Activated T-cell treated with anti-CD3 and anti-CD28 coated beads, Interleukin-2, amount 50 U/mL, for 72 hours (primary cell): ENCODE results near the gene NAP1L4. TPM values are rescaled to one million over a fixed set of nuclear protein-coding genes. Genes with fewer than 3 reads are reported as not detected.

ENCODE experiments used
- ATAC-seq, 2 donors: fragments of 150-1000 bp; cut with Tn5 transposase; replicated peaks in 1 of 2; 2 replicates each; pipeline ENCODE4 v1.10.0; 2021; ENCODE audit warnings: moderate library complexity in 2 of 2, mild to moderate bottlenecking in 1 of 2
- DNase-seq, 2 donors: peaks; one replicate each; pipeline ENCODE4 v3.0.0; 2021 to 2022; ENCODE audit warnings: mixed read lengths in 1 of 2
- H3K27ac Mint-ChIP-seq: one replicate; pipeline ENCODE4 v1.8.0; 2022; ENCODE audit warnings: mild to moderate bottlenecking, moderate library complexity, mixed read lengths
- H3K27me3 Mint-ChIP-seq: one replicate; pipeline ENCODE4 v1.8.0; 2022; ENCODE audit warnings: low read depth, mixed read lengths
- H3K36me3 Mint-ChIP-seq, 2 donors: one replicate each; pipeline ENCODE4 v1.8.0; 2022; ENCODE audit warnings: mixed read lengths in 2 of 2, mild to moderate bottlenecking in 1 of 2; ENCODE audit not compliant: insufficient read depth in 2 of 2
- H3K4me1 Mint-ChIP-seq: one replicate; pipeline ENCODE4 v1.8.0; 2022; ENCODE audit warnings: low read depth, mixed read lengths
- H3K4me3 Mint-ChIP-seq, 2 donors: one replicate each; pipeline ENCODE4 v1.8.0; 2022; ENCODE audit warnings: mild to moderate bottlenecking in 2 of 2, mixed read lengths in 2 of 2, moderate library complexity in 2 of 2
- H3K9me3 Mint-ChIP-seq, 2 donors: one replicate each; pipeline ENCODE4 v1.8.0; 2022; ENCODE audit warnings: mixed read lengths in 2 of 2
- total RNA-seq, 2 donors: library from RNA; stranded (reverse); gene quantifications; one replicate each; pipeline ENCODE4 v1.2.3, GENCODE V29; 2022

Gene NAP1L4
- total RNA-seq, 2 donors from 2014 or later: 421 to 504 TPM

- Mint-ChIP-seq H3K27ac (no peak overlapping the region), H3K36me3 (peaks cover 27 to 49% of the 10 kb centered on the region in 2 donors), H3K27me3 (no peaks in the 10 kb centered on the region), H3K4me3 (no peak overlapping the region), H3K9me3 (no peaks in the 10 kb centered on the region), H3K4me1 (peaks cover 38% of the 10 kb centered on the region)
- peak in 1 of 2 donors; percentile 37 for DNase-seq
- peak; percentile 58 to 61 for ATAC-seq
These were observed 14.6 kb upstream of the NAP1L4 start for GRCh38 chr11:3006505-3007260.

GRCh38 chr11:3004481-3004880 is 12.4 kb upstream of the NAP1L4 start:
- Mint-ChIP-seq H3K27ac (peak overlapping the region; percentile 41), H3K9me3 (no peaks in the 10 kb centered on the region), H3K27me3 (no peaks in the 10 kb centered on the region), H3K36me3 (peaks cover 28 to 52% of the 10 kb centered on the region in 2 donors), H3K4me3 (no peak overlapping the region), H3K4me1 (peaks cover 22% of the 10 kb centered on the region)
- DNase-seq: no peak
- no peak for ATAC-seq

GRCh38 chr11:3003396-3004231 is 11.5 kb upstream of the NAP1L4 start:
- H3K27ac Mint-ChIP-seq: no peak overlapping the region
- no peak for ATAC-seq

GRCh38 chr11:3002871-3003270 is 10.7 kb upstream of the NAP1L4 start:
- Mint-ChIP-seq H3K4me3 (no peak overlapping the region), H3K36me3 (peaks cover 22 to 43% of the 10 kb centered on the region in 2 donors), H3K27ac (no peak overlapping the region), H3K4me1 (peaks cover 10% of the 10 kb centered on the region), H3K27me3 (no peaks in the 10 kb centered on the region), H3K9me3 (no peaks in the 10 kb centered on the region)
- DNase-seq (no peak), ATAC-seq (no peak)

More at GRCh38 chr11:3003396-3004231, 11.5 kb upstream of the NAP1L4 start:
- DNase-seq: no peak
- peaks cover 16% of the 10 kb centered on the region for H3K4me1 Mint-ChIP-seq
- H3K4me3 Mint-ChIP-seq: no peak overlapping the region
- peaks cover 23 to 47% of the 10 kb centered on the region in 2 donors for H3K36me3 Mint-ChIP-seq
- H3K9me3 Mint-ChIP-seq: no peaks in the 10 kb centered on the region
- H3K27me3 Mint-ChIP-seq: no peaks in the 10 kb centered on the region

- no peak for DNase-seq
- no peaks in the 10 kb centered on the region for H3K27me3 Mint-ChIP-seq
- no peak overlapping the region for H3K27ac Mint-ChIP-seq
These were observed 10.3 kb upstream of the NAP1L4 start for GRCh38 chr11:3002351-3002861.

GRCh38 chr11:3001496-3001895 is 9.4 kb upstream of the NAP1L4 start:
- H3K4me3 Mint-ChIP-seq: no peak overlapping the region
- ATAC-seq: no peak
- H3K36me3 Mint-ChIP-seq: peaks cover 22 to 39% of the 10 kb centered on the region in 2 donors
- H3K4me1 Mint-ChIP-seq: peaks cover 5% of the 10 kb centered on the region
- no peak for DNase-seq
- no peaks in the 10 kb centered on the region for H3K27me3 Mint-ChIP-seq
- no peak overlapping the region for H3K27ac Mint-ChIP-seq
- no peaks in the 10 kb centered on the region for H3K9me3 Mint-ChIP-seq

More at GRCh38 chr11:3002351-3002861, 10.3 kb upstream of the NAP1L4 start:
- Mint-ChIP-seq H3K36me3 (peaks cover 22 to 40% of the 10 kb centered on the region in 2 donors), H3K4me3 (no peak overlapping the region), H3K9me3 (no peaks in the 10 kb centered on the region), H3K4me1 (peaks cover 5% of the 10 kb centered on the region)
- no peak for ATAC-seq

- Mint-ChIP-seq H3K27me3 (no peaks in the 10 kb centered on the region), H3K4me1 (peaks cover 5% of the 10 kb centered on the region), H3K36me3 (peaks cover 19 to 33% of the 10 kb centered on the region in 2 donors), H3K9me3 (no peaks in the 10 kb centered on the region), H3K4me3 (no peak overlapping the region), H3K27ac (peak overlapping the region; percentile 22)
- no peak for DNase-seq
- ATAC-seq: no peak
These were observed 8.2 kb upstream of the NAP1L4 start for GRCh38 chr11:3000032-3000961.

GRCh38 chr11:2999464-2999998 is 7.4 kb upstream of the NAP1L4 start:
- DNase-seq (no peak), ATAC-seq (no peak)
- Mint-ChIP-seq H3K9me3 (no peaks in the 10 kb centered on the region), H3K4me3 (no peak overlapping the region), H3K4me1 (peaks cover 5% of the 10 kb centered on the region), H3K36me3 (peaks cover 17 to 29% of the 10 kb centered on the region in 2 donors), H3K27ac (no peak overlapping the region), H3K27me3 (no peaks in the 10 kb centered on the region)

- ATAC-seq: no peak
- no peak overlapping the region for H3K4me3 Mint-ChIP-seq
- no peaks in the 10 kb centered on the region for H3K27me3 Mint-ChIP-seq
- H3K36me3 Mint-ChIP-seq: peaks cover 10 to 18% of the 10 kb centered on the region in 2 donors
- DNase-seq: no peak
- peaks cover 9% of the 10 kb centered on the region for H3K4me1 Mint-ChIP-seq
- H3K9me3 Mint-ChIP-seq: no peaks in the 10 kb centered on the region
- H3K27ac Mint-ChIP-seq: peak overlapping the region; percentile 27
These were observed 6.1 kb upstream of the NAP1L4 start for GRCh38 chr11:2998073-2998850.

- ATAC-seq (no peak), DNase-seq (no peak)
- Mint-ChIP-seq H3K9me3 (no peaks in the 10 kb centered on the region), H3K36me3 (peaks cover 8 to 12% of the 10 kb centered on the region in 2 donors), H3K27me3 (no peaks in the 10 kb centered on the region), H3K27ac (no peak overlapping the region), H3K4me1 (peaks cover 14% of the 10 kb centered on the region), H3K4me3 (no peak overlapping the region)
These were observed 5.3 kb upstream of the NAP1L4 start for GRCh38 chr11:2997406-2997805.

GRCh38 chr11:2996976-2997375 is 4.8 kb upstream of the NAP1L4 start:
- Mint-ChIP-seq H3K4me1 (peaks cover 14% of the 10 kb centered on the region), H3K4me3 (no peak overlapping the region), H3K27ac (no peak overlapping the region), H3K36me3 (peaks cover 10 to 13% of the 10 kb centered on the region in 2 donors), H3K9me3 (no peaks in the 10 kb centered on the region), H3K27me3 (no peaks in the 10 kb centered on the region)
- DNase-seq (no peak), ATAC-seq (no peak)
